ENCODE results near the gene TOR1B.
A peak's percentile ranks its signal among the peaks of the same experiment; 100 is the strongest.

Gene TOR1B

DNA sequence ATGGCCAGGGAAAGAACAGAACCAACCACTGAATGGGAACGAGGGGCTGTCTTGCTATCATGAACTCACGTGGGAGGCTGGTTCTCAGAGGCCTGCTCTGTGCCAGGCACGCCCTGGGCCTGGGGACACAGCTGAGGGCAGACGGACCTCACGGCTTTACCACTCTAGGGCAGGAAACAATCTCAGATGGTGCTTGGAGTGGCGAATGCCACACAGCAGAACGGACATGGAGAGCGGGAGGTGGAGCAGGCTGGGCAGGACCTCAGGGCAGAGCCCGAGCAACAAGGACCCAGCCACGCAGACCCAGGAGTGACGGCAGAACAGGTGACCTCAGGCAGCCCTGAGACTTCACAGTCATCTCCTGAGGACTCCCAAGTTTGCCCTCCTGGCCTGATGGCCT is 12.3 kb downstream of the TOR1B start:
- H3K4me3 ChIP-seq (ENCODE audit: low read length) = no peak overlapping the region
- no peak for DNase-seq (ENCODE audit: low read depth)
- TF ChIP-seq CTCF (conservative IDR thresholded peaks at IDR 0.05; ENCODE audit: low read length) = no peak

GRCh38 chr9:129816501-129817435 is 13.8 kb downstream of the TOR1B start:
- H3K4me3 ChIP-seq (ENCODE audit: low read length) = no peak overlapping the region
- DNase-seq (ENCODE audit: low read depth) = no peak
- TF ChIP-seq CTCF (conservative IDR thresholded peaks at IDR 0.05; ENCODE audit: low read length) = no peak

- peak; percentile 38 for DNase-seq (ENCODE audit: low read depth)
- no peak for TF ChIP-seq CTCF (conservative IDR thresholded peaks at IDR 0.05; ENCODE audit: low read length)
- H3K4me3 ChIP-seq (ENCODE audit: low read length) = peak overlapping the region; percentile 81
Observed at GRCh38 chr9:129822898-129823541, 20.0 kb downstream of the TOR1B start.

DNA sequence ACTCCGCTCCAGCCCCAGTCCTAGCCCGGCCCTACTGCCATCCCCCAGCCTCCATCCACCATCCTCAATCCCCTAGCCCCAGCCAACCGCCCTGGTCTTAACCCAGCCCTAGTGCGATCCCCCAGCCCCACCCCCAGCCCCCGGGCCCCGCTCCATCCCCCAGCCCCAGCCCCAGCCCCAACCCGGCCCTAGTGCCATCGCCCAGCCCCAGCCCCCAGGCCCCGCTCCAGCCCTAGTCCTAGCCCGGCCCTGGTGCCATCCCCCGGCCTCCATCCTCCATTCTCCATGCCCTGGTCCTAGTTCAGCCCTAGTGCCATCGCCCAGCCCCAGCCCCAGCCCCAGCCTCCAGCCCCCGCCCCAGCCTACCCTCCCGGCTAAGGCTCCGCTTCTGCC is 20.6 kb downstream of the TOR1B start:
- DNase-seq (ENCODE audit: low read depth) = no peak
- peak overlapping the region; percentile 81 for H3K4me3 ChIP-seq (ENCODE audit: low read length)
- TF ChIP-seq CTCF (conservative IDR thresholded peaks at IDR 0.05; ENCODE audit: low read length) = no peak

- TF ChIP-seq CTCF (conservative IDR thresholded peaks at IDR 0.05; ENCODE audit: low read length) = no peak
- peak within 1 kb of the TSS; percentile 81 for H3K4me3 ChIP-seq (ENCODE audit: low read length)
- peak; percentile 95 for DNase-seq (ENCODE audit: low read depth)
Observed at GRCh38 chr9:129823935-129824601, 21.1 kb downstream of the TOR1B start, which contains the start of gene TOR1A. TSS of gene TOR1A (minus strand) at chr9:129824136. CDS start at chr9:129824085, 51 bp downstream.

GRCh38 chr9:129826344-129826743 is 23.4 kb downstream of the TOR1B start:
- no peak overlapping the region for H3K4me3 ChIP-seq (ENCODE audit: low read length)
- TF ChIP-seq CTCF (conservative IDR thresholded peaks at IDR 0.05; ENCODE audit: low read length) = no peak
- peak; percentile 59 for DNase-seq (ENCODE audit: low read depth)

Data from AG10803 (cell line).